GM12864 (cell line): ENCODE measurements around the gene SMCR8.
A peak's percentile ranks its signal among the peaks of the same experiment; 100 is the strongest.

Experiments
- DNase-seq: peaks from one replicate; pipeline ENCODE4 v3.0.0-alpha.2; 2011; ENCODE audit warnings: low read depth
- H3K4me3 ChIP-seq: 2 replicates; pipeline ENCODE4 v1.5.1; 2011; ENCODE audit warnings: mild to moderate bottlenecking, low read depth, low read length, control low read depth
- CTCF ChIP-seq: IDR thresholded peaks from 2 replicates; pipeline ENCODE4 v1.5.1; 2011; ENCODE audit warnings: low read depth, mild to moderate bottlenecking, moderate library complexity, low read length, control low read depth, inconsistent platforms; ENCODE audit errors: missing control alignments

SMCR8 gene

GRCh38 chr17:18318771-18319450 lies 3.8 kb downstream of the SMCR8 start:
- H3K4me3 ChIP-seq, result no peak overlapping the region
- DNase-seq, result no peak
- TF ChIP-seq CTCF, result no peak

- DNase-seq, result no peak
- peak; percentile 16 for TF ChIP-seq CTCF
- no peak overlapping the region for H3K4me3 ChIP-seq
These were observed 4.6 kb downstream of the SMCR8 start for GRCh38 chr17:18319604-18320256.

GRCh38 chr17:18320301-18320700 lies 5.2 kb downstream of the SMCR8 start:
- DNase-seq, result no peak
- H3K4me3 ChIP-seq, result no peak overlapping the region
- TF ChIP-seq CTCF, result no peak

GRCh38 chr17:18321309-18321708 lies 6.2 kb downstream of the SMCR8 start:
- DNase-seq, result no peak
- TF ChIP-seq CTCF, result no peak

GRCh38 chr17:18322522-18322921 lies 7.4 kb downstream of the SMCR8 start:
- no peak for TF ChIP-seq CTCF

More at GRCh38 chr17:18321309-18321708, 6.2 kb downstream of the SMCR8 start:
- H3K4me3 ChIP-seq, result no peak overlapping the region

GRCh38 chr17:18323007-18323406 lies 7.9 kb downstream of the SMCR8 start:
- H3K4me3 ChIP-seq, result no peak overlapping the region
- no peak for DNase-seq
- TF ChIP-seq CTCF, result no peak

More at GRCh38 chr17:18322522-18322921, 7.4 kb downstream of the SMCR8 start:
- no peak overlapping the region for H3K4me3 ChIP-seq
- no peak for DNase-seq

- TF ChIP-seq CTCF, result no peak
- H3K4me3 ChIP-seq, result no peak overlapping the region
- DNase-seq, result no peak
These were observed 8.5 kb downstream of the SMCR8 start for GRCh38 chr17:18323507-18324139.
